Ovary (tissue), 10 donors: ENCODE results near the gene JUND. TPM values are rescaled to one million over a fixed set of nuclear protein-coding genes. Genes with fewer than 3 reads are reported as not detected.

Source experiments
- DNase-seq, 5 donors: peaks; one replicate each; pipeline ENCODE4 v3.0.0-alpha.2; 2019 to 2020
- H3K27ac ChIP-seq, 2 donors: fragments of 200-600 bp; one replicate each; pipeline versions ENCODE4 v1.5.1 to v1.8.0; 2019 to 2022
- H3K27me3 ChIP-seq: fragments of 200-600 bp; one replicate; pipeline ENCODE4 v1.8.0; 2022
- H3K36me3 ChIP-seq: fragments of 200-600 bp; sonication (generic); one replicate; pipeline ENCODE4 v1.5.1; 2019
- H3K4me1 ChIP-seq: one replicate; pipeline ENCODE4 v1.8.1; 2013; ENCODE audit warnings: mild to moderate bottlenecking, moderate library complexity; ENCODE audit not compliant: insufficient read depth
- H3K4me3 ChIP-seq: fragments of 200-600 bp; sonication (generic); one replicate; pipeline ENCODE4 v1.5.1; 2017
- H3K9me3 ChIP-seq, 2 donors: fragments of 200-600 bp in 1 of 2; sonication (generic) in 1 of 2; one replicate each; pipeline versions ENCODE4 v1.5.1 to v1.8.1; 2013 to 2019; ENCODE audit warnings: mild to moderate bottlenecking in 1 of 2, moderate library complexity in 1 of 2
- EP300 ChIP-seq: sonication (generic); formaldehyde crosslinking; IDR thresholded peaks from one replicate; pipeline ENCODE4 v1.6.1; 2017; ENCODE audit warnings: antibody characterized with exemption
- POLR2A ChIP-seq: fragments of 450-650 bp; IDR thresholded peaks from one replicate; pipeline ENCODE4 v1.6.1; 2017; ENCODE audit warnings: antibody characterized with exemption, mild to moderate bottlenecking, moderate library complexity
- WGBS, 3 donors: extraction: QIAGEN DNeasy Blood & Tissue Kit in 1 of 3; methylation state at CpG; one replicate each; pipeline versions ENCODE4 v1.1.5 to v1.1.7; 2013 to 2017; 5-methylcytosine and 5-hydroxymethylcytosine counted together
- intact Hi-C, 4 donors: fragments of 100-400 bp; cut with DNase I; formaldehyde crosslinking; loops; one replicate each; pipeline versions ENCODE4 v1.11.0 to v1.15.1; 2022 to 2023
- long read RNA-seq, 3 donors: library from polyadenylated mRNA in 2 of 3; unstranded in 2 of 3; transcript quantifications; one replicate each; pipeline ENCODE4 v2.0.0 and lab custom pipeline, GENCODE V29; 2021 to 2026
- polyA plus RNA-seq, 2 donors: library from polyadenylated mRNA; stranded (reverse); fragments of 200-250 nt in 1 of 2; fragments of 350-450 nt in 1 of 2; fragmentation: Illumina TruSeq in 1 of 2; extraction: RNeasy Lipid Tissue Mini Kit (QIAGEN cat#74804) in 1 of 2; gene quantifications; one replicate each; pipeline ENCODE4 v1.2.3, GENCODE V29; 2013 to 2014
- total RNA-seq, 7 donors: library from RNA; depleted of rRNA in 2 of 7; stranded (reverse); fragments of >200 nt in 2 of 7; fragmentation: NEBNext Ultra II Directional in 3 of 7; extraction: Animal tissue kit (Norgen Biotek cat#: 25700) in 3 of 7; gene quantifications; one replicate each; pipeline versions ENCODE4 v1.1.0 to v1.2.4, GENCODE V29; 2016 to 2023
- TF ChIP-seq, protein P1 (sequence below), 3 donors: fragments of 450-650 bp in 2 of 3; fragments of 200-600 bp in 1 of 3; IDR thresholded peaks; one replicate each; pipeline versions ENCODE4 v1.5.1 to v1.8.0; 2016 to 2022; ENCODE audit warnings: antibody characterized with exemption in 3 of 3, mild to moderate bottlenecking in 1 of 3
- donor health status: DM: no; HTN: no; CAD: no; lungs with moderate emphysema.
- donor health status: DM: no; HTN: no; CAD: no.
- donor health status: Bipolar disorder and iron deficiency.
- donor health status: DM: yes; HTN: yes; CAD: no.
- donor health status: DM: no; HTN: no; CAD: no.
- donor health status: DM: yes; HTN: yes; CAD: no.

The JUND gene
- total RNA-seq (1,000 to 10,000 TPM in 2 of 7 donors, 100 to 1,000 TPM in 5; 163 to 1,260 (median 581) TPM), polyA plus RNA-seq (100 to 1,000 TPM in 1 of 2 donors, 10 to 100 TPM in 1; 95.2 to 301 TPM)
- long read RNA-seq, donor 1, partial matches to known transcripts = 0 of 3 reads
- long read RNA-seq, donor 1, other reads (novel, unspliced or antisense) = 0 of 3 reads
- long read RNA-seq, donor 2, transcript JUND-201 (1 exons, 1,863 nt) = major isoform, 375 of 375 reads
- long read RNA-seq, donor 2, partial matches to known transcripts = 0 of 375 reads
- long read RNA-seq, donor 2, other reads (novel, unspliced or antisense) = 0 of 375 reads
- long read RNA-seq, donor 3, transcript JUND-201 (1 exons, 1,863 nt) = major isoform, 666 of 668 reads
- long read RNA-seq, donor 3, partial matches to known transcripts = 0 of 668 reads
- long read RNA-seq, donor 3, other reads (novel, unspliced or antisense) = 0 of 668 reads

- H3K27ac ChIP-seq = peak within 1 kb of the TSS; percentile 99 to 100
- DNase-seq = peak; percentile 98 to 99 (median 99)
- H3K4me1 ChIP-seq = peaks cover 16% of the 10 kb centered on the region
- WGBS, 3 donors = 0 to 1% (median 1%) methylated on average over 81 to 138 of the region's 138 CpGs
- no peaks in the 10 kb centered on the region for H3K9me3 ChIP-seq
- peak; percentile 95 for TF ChIP-seq EP300
- TF ChIP-seq, protein P1, sequence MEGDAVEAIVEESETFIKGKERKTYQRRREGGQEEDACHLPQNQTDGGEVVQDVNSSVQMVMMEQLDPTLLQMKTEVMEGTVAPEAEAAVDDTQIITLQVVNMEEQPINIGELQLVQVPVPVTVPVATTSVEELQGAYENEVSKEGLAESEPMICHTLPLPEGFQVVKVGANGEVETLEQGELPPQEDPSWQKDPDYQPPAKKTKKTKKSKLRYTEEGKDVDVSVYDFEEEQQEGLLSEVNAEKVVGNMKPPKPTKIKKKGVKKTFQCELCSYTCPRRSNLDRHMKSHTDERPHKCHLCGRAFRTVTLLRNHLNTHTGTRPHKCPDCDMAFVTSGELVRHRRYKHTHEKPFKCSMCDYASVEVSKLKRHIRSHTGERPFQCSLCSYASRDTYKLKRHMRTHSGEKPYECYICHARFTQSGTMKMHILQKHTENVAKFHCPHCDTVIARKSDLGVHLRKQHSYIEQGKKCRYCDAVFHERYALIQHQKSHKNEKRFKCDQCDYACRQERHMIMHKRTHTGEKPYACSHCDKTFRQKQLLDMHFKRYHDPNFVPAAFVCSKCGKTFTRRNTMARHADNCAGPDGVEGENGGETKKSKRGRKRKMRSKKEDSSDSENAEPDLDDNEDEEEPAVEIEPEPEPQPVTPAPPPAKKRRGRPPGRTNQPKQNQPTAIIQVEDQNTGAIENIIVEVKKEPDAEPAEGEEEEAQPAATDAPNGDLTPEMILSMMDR (IDR thresholded peaks at IDR 0.05) = peak in 1 of 3 donors; percentile 32
- peak; percentile 97 for TF ChIP-seq POLR2A
- peak within 1 kb of the TSS; percentile 93 for H3K4me3 ChIP-seq
- H3K36me3 ChIP-seq = no peaks in the 10 kb centered on the region
- H3K27me3 ChIP-seq = no peaks in the 10 kb centered on the region
- intact Hi-C loops = loop anchor here in 3 of 4 donors (2.0 kb wide), 2 partner anchors 23 to 41 kb away; partner anchors contain the start of gene LSM4 (in 2 of the 3)
These were observed at the start of gene JUND for GRCh38 chr19:18281082-18282020. JUND (minus strand) TSS chr19:18281622; CDS start chr19:18281484, 138 bp downstream.

- no peak for DNase-seq
- 76 to 83% (median 79%) methylated on average over 9 of the region's 9 CpGs for WGBS, 3 donors
- no peaks in the 10 kb centered on the region for H3K27me3 ChIP-seq
These were observed 49.4 kb upstream of the JUND start for GRCh38 chr19:18330868-18331267.

DNA sequence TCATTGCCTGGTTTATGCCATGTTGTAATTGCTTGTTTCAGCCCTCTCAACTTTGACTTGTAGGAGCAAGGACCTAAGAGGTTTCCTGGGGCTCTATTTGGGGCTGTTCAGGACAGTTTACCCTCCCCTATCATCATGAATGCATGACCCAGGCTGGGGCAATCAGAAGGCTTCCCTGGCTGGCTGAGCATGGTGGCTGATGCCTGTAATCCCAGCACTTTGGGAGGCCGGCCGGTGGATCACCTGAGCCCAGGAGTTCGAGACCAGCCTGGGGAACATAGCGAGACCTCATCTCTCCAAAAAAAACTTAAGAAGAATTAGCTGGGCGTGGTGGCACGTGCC lies 47.6 kb upstream of the JUND start:
- Histone ChIP-seq H3K4me1 (peaks cover 4% of the 10 kb centered on the region), H3K36me3 (no peaks in the 10 kb centered on the region), H3K9me3 (no peaks in the 10 kb centered on the region), H3K27me3 (no peaks in the 10 kb centered on the region), H3K27ac (no peak overlapping the region), H3K4me3 (no peak overlapping the region)
- no peak for DNase-seq
- TF ChIP-seq EP300 (no peak), POLR2A (no peak)
- TF ChIP-seq, protein P1 (IDR thresholded peaks at IDR 0.05) = no peak
- 30 to 55% (median 40%) methylated on average over 6 of the region's 6 CpGs for WGBS, 3 donors
- intact Hi-C loops = loop anchor here in 3 of 4 donors (5.0 kb wide), 4 partner anchors 52 to 137 kb away; partner anchors contain the start of genes MPV17L2 (in 1 of the 3) and RAB3A (in 1 of the 3)

More at GRCh38 chr19:18330868-18331267, 49.4 kb upstream of the JUND start:
- H3K27ac ChIP-seq = no peak overlapping the region
- H3K36me3 ChIP-seq = no peaks in the 10 kb centered on the region
- peaks cover 4% of the 10 kb centered on the region for H3K4me1 ChIP-seq
- H3K4me3 ChIP-seq = no peak overlapping the region
- no peak for TF ChIP-seq EP300
- TF ChIP-seq, protein P1 (IDR thresholded peaks at IDR 0.05) = no peak
- TF ChIP-seq POLR2A = no peak
- intact Hi-C loops = loop anchor here in 2 of 4 donors (5.0 to 10.0 kb wide), 2 partner anchors 64 to 216 kb away; no protein-coding TSS in a partner anchor
- H3K9me3 ChIP-seq = no peaks in the 10 kb centered on the region
